ENCODE results near the gene PACRG.

Gene PACRG

DNA sequence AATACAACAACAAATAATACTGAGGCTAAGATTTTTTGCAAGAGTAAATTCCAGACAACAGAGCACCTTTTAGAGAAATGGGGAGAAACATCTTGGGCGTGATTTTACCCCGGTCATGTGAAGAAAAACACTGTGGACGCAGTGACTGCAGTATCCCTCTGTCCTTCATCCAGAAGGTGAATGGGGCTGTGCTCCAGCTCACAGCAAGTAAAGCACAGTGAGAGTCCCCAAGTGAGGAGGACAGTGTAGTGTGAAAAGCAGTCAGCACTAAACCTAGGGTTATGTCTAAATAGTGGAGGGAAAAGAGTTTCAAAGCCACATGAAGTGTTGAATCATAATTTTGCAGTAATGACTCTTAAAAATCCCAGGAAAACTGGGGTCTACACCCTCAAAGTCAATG is 338.4 kb downstream of the PACRG start:
- H3K9me3 ChIP-seq (ENCODE audit: control insufficient read depth, low read length) = no peaks in the 10 kb centered on the region
- WGBS, 2 experiments (ENCODE audit: insufficient coverage in 2 of 2) = 92 to 100% methylated on average over 2 to 3 of the region's 3 CpGs

GRCh38 chr6:163077134-163077533 is 349.4 kb downstream of the PACRG start:
- no peaks in the 10 kb centered on the region for H3K36me3 ChIP-seq (ENCODE audit: control insufficient read depth, insufficient read depth, low read length)
- H3K27ac ChIP-seq (ENCODE audit: low read depth, low read length, severe bottlenecking) = no peak overlapping the region
- WGBS, 2 experiments (ENCODE audit: insufficient coverage in 2 of 2) = 79 to 100% methylated on average over 3 to 4 of the region's 8 CpGs
- H3K4me1 ChIP-seq (ENCODE audit: control insufficient read depth, insufficient read depth, low read length, poor library complexity, severe bottlenecking) = no peaks in the 10 kb centered on the region
- no peaks in the 10 kb centered on the region for H3K9me3 ChIP-seq (ENCODE audit: control insufficient read depth, low read length)
- H3K4me3 ChIP-seq (ENCODE audit: extremely low read depth, insufficient read depth, low read length, poor library complexity, severe bottlenecking) = no peak overlapping the region

More for the DNA sequence above, 338.4 kb downstream of the PACRG start:
- Histone ChIP-seq H3K4me3 (ENCODE audit: extremely low read depth, insufficient read depth, low read length, poor library complexity, severe bottlenecking) (no peak overlapping the region), H3K36me3 (ENCODE audit: control insufficient read depth, insufficient read depth, low read length) (no peaks in the 10 kb centered on the region), H3K4me1 (ENCODE audit: control insufficient read depth, insufficient read depth, low read length, poor library complexity, severe bottlenecking) (no peaks in the 10 kb centered on the region), H3K27ac (ENCODE audit: low read depth, low read length, severe bottlenecking) (no peak overlapping the region)

DNA sequence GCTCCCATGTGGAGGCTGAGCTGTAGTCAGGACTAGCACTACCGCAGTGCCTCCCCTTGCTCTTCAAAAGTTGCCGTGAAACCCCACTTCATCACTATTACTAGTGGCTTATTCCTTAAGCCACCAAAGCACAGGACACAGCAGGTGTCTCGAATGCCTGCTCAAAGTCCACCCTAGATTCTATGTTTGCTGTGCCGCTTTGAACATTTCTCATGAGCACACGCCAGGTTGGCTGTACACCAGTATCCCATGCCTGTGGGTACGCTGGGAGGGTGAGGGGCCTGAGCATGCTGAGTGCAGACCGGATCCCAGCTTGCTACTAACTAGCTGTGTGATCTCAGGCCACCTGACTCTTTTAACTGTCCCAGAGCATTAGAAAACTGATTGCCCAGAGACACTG is 350.9 kb downstream of the PACRG start:
- no peaks in the 10 kb centered on the region for H3K4me1 ChIP-seq (ENCODE audit: control insufficient read depth, insufficient read depth, low read length, poor library complexity, severe bottlenecking)
- H3K36me3 ChIP-seq (ENCODE audit: control insufficient read depth, insufficient read depth, low read length) = no peaks in the 10 kb centered on the region
- no peak overlapping the region for H3K4me3 ChIP-seq (ENCODE audit: extremely low read depth, insufficient read depth, low read length, poor library complexity, severe bottlenecking)
- H3K27ac ChIP-seq (ENCODE audit: low read depth, low read length, severe bottlenecking) = no peak overlapping the region
- WGBS, 2 experiments (ENCODE audit: insufficient coverage in 2 of 2) = 93 to 95% methylated on average over 4 to 6 of the region's 7 CpGs
- H3K9me3 ChIP-seq (ENCODE audit: control insufficient read depth, low read length) = no peaks in the 10 kb centered on the region

- 91 to 92% methylated on average over 4 to 5 of the region's 5 CpGs for WGBS, 2 experiments (ENCODE audit: insufficient coverage in 2 of 2)
- Histone ChIP-seq H3K36me3 (ENCODE audit: control insufficient read depth, insufficient read depth, low read length) (no peaks in the 10 kb centered on the region), H3K27ac (ENCODE audit: low read depth, low read length, severe bottlenecking) (no peak overlapping the region), H3K4me1 (ENCODE audit: control insufficient read depth, insufficient read depth, low read length, poor library complexity, severe bottlenecking) (no peaks in the 10 kb centered on the region), H3K9me3 (ENCODE audit: control insufficient read depth, low read length) (no peaks in the 10 kb centered on the region), H3K4me3 (ENCODE audit: extremely low read depth, insufficient read depth, low read length, poor library complexity, severe bottlenecking) (no peak overlapping the region)
Measured at GRCh38 chr6:163080228-163080627, 352.5 kb downstream of the PACRG start.

DNA sequence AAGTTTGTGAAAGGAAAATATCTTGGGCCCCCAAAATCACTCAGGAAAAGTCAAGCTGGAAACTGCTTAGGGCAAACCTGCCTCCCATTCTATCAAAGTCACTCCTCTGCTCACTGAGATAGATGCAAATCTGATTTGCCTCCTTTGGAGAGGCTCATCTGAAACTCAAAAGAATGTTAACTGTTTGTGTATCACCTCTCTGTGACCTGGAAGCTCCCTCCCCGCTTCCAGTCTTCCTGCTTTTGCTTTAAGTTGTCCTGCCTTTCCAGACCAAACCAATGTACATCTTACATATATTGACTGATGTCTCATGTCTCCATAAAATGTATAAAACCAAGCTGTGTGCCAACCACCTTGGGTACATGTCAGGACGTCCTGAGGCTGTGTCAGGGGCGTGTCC is 355.4 kb downstream of the PACRG start:
- Histone ChIP-seq H3K36me3 (ENCODE audit: control insufficient read depth, insufficient read depth, low read length) (no peaks in the 10 kb centered on the region), H3K9me3 (ENCODE audit: control insufficient read depth, low read length) (no peaks in the 10 kb centered on the region), H3K4me3 (ENCODE audit: extremely low read depth, insufficient read depth, low read length, poor library complexity, severe bottlenecking) (no peak overlapping the region), H3K4me1 (ENCODE audit: control insufficient read depth, insufficient read depth, low read length, poor library complexity, severe bottlenecking) (no peaks in the 10 kb centered on the region), H3K27ac (ENCODE audit: low read depth, low read length, severe bottlenecking) (no peak overlapping the region)
- WGBS, 2 experiments (ENCODE audit: insufficient coverage in 2 of 2) = 0 to 29% methylated on average over 2 to 3 of the region's 3 CpGs

- no peak overlapping the region for H3K4me3 ChIP-seq (ENCODE audit: extremely low read depth, insufficient read depth, low read length, poor library complexity, severe bottlenecking)
- H3K36me3 ChIP-seq (ENCODE audit: control insufficient read depth, insufficient read depth, low read length) = no peaks in the 10 kb centered on the region
- WGBS, 2 experiments (ENCODE audit: insufficient coverage in 2 of 2) = 44 to 100% methylated on average over 1 to 3 of the region's 5 CpGs
- no peak overlapping the region for H3K27ac ChIP-seq (ENCODE audit: low read depth, low read length, severe bottlenecking)
- H3K9me3 ChIP-seq (ENCODE audit: control insufficient read depth, low read length) = no peaks in the 10 kb centered on the region
- no peaks in the 10 kb centered on the region for H3K4me1 ChIP-seq (ENCODE audit: control insufficient read depth, insufficient read depth, low read length, poor library complexity, severe bottlenecking)
Measured at GRCh38 chr6:163085426-163085825, 357.7 kb downstream of the PACRG start.

GRCh38 chr6:163085861-163086623 is 358.3 kb downstream of the PACRG start:
- H3K9me3 ChIP-seq (ENCODE audit: control insufficient read depth, low read length) = no peaks in the 10 kb centered on the region
- H3K4me1 ChIP-seq (ENCODE audit: control insufficient read depth, insufficient read depth, low read length, poor library complexity, severe bottlenecking) = no peaks in the 10 kb centered on the region
- WGBS, 2 experiments (ENCODE audit: insufficient coverage in 2 of 2) = 93 to 97% methylated on average over 4 to 6 of the region's 8 CpGs
- H3K4me3 ChIP-seq (ENCODE audit: extremely low read depth, insufficient read depth, low read length, poor library complexity, severe bottlenecking) = no peak overlapping the region
- peak overlapping the region; percentile 36 for H3K27ac ChIP-seq (ENCODE audit: low read depth, low read length, severe bottlenecking)
- no peaks in the 10 kb centered on the region for H3K36me3 ChIP-seq (ENCODE audit: control insufficient read depth, insufficient read depth, low read length)

DNA sequence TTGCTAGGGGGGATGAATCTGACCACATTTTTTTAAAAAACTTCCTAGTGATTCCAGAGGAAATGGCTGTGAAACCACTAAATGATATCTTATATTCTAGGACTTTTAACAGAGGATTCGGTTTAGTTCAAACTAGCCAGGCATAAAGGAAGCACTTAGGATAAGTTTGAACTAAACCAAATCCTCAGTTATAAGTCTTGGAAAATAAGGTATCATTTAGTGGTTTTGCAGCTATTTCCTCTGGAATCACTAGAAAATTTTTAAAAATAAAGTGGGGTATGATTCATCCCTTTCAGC is 358.8 kb downstream of the PACRG start:
- H3K4me1 ChIP-seq (ENCODE audit: control insufficient read depth, insufficient read depth, low read length, poor library complexity, severe bottlenecking) = no peaks in the 10 kb centered on the region
- H3K9me3 ChIP-seq (ENCODE audit: control insufficient read depth, low read length) = no peaks in the 10 kb centered on the region
- no peak overlapping the region for H3K27ac ChIP-seq (ENCODE audit: low read depth, low read length, severe bottlenecking)
- no CpG with 5 or more reads among the region's 1 CpG for WGBS, 2 experiments (ENCODE audit: insufficient coverage in 2 of 2)
- no peak overlapping the region for H3K4me3 ChIP-seq (ENCODE audit: extremely low read depth, insufficient read depth, low read length, poor library complexity, severe bottlenecking)
- H3K36me3 ChIP-seq (ENCODE audit: control insufficient read depth, insufficient read depth, low read length) = no peaks in the 10 kb centered on the region

DNA sequence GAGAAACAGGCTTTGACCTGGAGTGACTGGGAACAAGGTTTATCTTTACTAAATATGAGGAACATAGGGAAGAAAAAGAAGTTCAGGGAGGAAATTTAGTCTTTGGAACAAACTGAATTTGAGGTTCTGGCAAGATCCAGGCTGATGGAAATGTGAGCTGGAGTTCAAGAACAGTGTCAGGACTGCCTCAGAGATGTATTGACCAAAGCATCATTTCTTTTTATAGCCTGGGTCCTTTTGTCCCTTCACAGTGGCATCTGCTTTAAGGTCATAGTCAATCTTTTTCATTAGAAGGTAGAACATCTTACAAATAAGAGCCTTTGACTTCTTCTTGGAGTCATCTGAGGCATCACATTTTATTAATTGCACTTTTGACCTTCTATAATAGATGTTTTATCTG is 360.2 kb downstream of the PACRG start:
- Histone ChIP-seq H3K36me3 (ENCODE audit: control insufficient read depth, insufficient read depth, low read length) (no peaks in the 10 kb centered on the region), H3K9me3 (ENCODE audit: control insufficient read depth, low read length) (no peaks in the 10 kb centered on the region), H3K4me3 (ENCODE audit: extremely low read depth, insufficient read depth, low read length, poor library complexity, severe bottlenecking) (no peak overlapping the region), H3K27ac (ENCODE audit: low read depth, low read length, severe bottlenecking) (no peak overlapping the region), H3K4me1 (ENCODE audit: control insufficient read depth, insufficient read depth, low read length, poor library complexity, severe bottlenecking) (no peaks in the 10 kb centered on the region)

DNA sequence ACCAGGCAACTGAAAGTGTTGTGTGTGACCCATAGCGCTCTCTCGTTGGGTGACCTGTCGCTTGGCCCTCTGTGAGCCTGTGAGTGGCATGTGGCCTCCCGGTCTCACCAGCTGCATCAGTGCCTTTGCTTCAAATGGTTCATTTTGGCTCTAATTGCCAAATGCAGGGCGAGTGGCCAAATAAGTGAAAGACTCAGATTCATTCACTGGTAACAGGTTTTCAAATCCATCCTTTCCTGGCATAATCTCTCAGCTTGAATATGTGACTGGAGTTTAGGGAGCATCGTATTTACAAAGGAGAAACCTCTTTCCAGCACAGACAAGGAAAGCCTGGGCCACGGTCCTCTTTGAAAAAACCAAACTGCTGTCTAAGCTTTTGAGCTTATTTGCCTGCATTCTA is 365.1 kb downstream of the PACRG start:
- no peak overlapping the region for H3K27ac ChIP-seq (ENCODE audit: low read depth, low read length, severe bottlenecking)
- WGBS, 2 experiments (ENCODE audit: insufficient coverage in 2 of 2) = 78 to 95% methylated on average over 6 of the region's 7 CpGs
- no peaks in the 10 kb centered on the region for H3K4me1 ChIP-seq (ENCODE audit: control insufficient read depth, insufficient read depth, low read length, poor library complexity, severe bottlenecking)
- no peak overlapping the region for H3K4me3 ChIP-seq (ENCODE audit: extremely low read depth, insufficient read depth, low read length, poor library complexity, severe bottlenecking)
- no peaks in the 10 kb centered on the region for H3K9me3 ChIP-seq (ENCODE audit: control insufficient read depth, low read length)
- no peaks in the 10 kb centered on the region for H3K36me3 ChIP-seq (ENCODE audit: control insufficient read depth, insufficient read depth, low read length)

DNA sequence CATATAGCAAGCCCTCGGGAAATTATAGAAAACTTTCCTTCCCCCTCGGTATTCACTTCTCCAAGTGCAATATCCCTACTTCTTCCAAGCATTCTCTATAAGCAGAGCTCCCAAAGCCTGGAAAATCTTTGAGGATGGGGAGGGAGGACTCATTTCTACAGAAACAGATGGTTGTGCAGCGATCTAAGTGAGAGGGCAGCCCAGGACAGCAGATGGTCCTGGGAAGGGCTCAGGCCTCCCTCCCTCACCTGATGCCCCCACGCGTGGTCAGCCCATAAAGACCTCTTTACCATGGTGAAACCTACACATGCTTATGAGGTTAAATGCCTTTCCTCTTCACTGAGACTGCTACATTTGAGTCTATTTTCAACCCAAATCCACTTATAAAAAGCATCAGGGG is 367.1 kb downstream of the PACRG start:
- no peaks in the 10 kb centered on the region for H3K4me1 ChIP-seq (ENCODE audit: control insufficient read depth, insufficient read depth, low read length, poor library complexity, severe bottlenecking)
- H3K27ac ChIP-seq (ENCODE audit: low read depth, low read length, severe bottlenecking) = no peak overlapping the region
- H3K4me3 ChIP-seq (ENCODE audit: extremely low read depth, insufficient read depth, low read length, poor library complexity, severe bottlenecking) = no peak overlapping the region
- no peaks in the 10 kb centered on the region for H3K9me3 ChIP-seq (ENCODE audit: control insufficient read depth, low read length)
- WGBS, 2 experiments (ENCODE audit: insufficient coverage in 2 of 2) = 73 to 100% methylated on average over 1 to 3 of the region's 5 CpGs
- no peaks in the 10 kb centered on the region for H3K36me3 ChIP-seq (ENCODE audit: control insufficient read depth, insufficient read depth, low read length)

Measured in mesodermal cell (in vitro differentiated cells).